PC-9 (cell line): ENCODE results near the gene CDKN2B-AS1. TPM values are rescaled to one million over a fixed set of nuclear protein-coding genes. Genes with fewer than 3 reads are reported as not detected.

ENCODE experiments used
- BruUV-seq: library from RNA; stranded (reverse); fragments of 400-500 nt; replicated peaks from 2 replicates; lab custom pipeline; 2021; lab: Mats Ljungman, UMichigan
- CTCF ChIA-PET: fragments of 300-600 bp; sonication (Branson Sonifier 250); formaldehyde crosslinking; loops from one replicate; lab custom pipeline; 2022; ENCODE audit warnings: antibody characterized with exemption; lab: Charles Lee
- POLR2A ChIA-PET: fragments of 300-600 bp; sonication (Branson Sonifier 250); formaldehyde crosslinking; loops from one replicate; lab custom pipeline; 2022; ENCODE audit warnings: antibody characterized with exemption; ENCODE audit not compliant: unreplicated experiment; lab: Charles Lee
- DNase-seq, 2 experiments: peaks; one replicate each; pipeline versions ENCODE4 v3.0.0 to v3.0.0-alpha.2; 2015 to 2022; ENCODE audit warnings: mixed read lengths in 1 of 2
- H2AFZ ChIP-seq: fragments of 200-600 bp; sonication (generic); 2 replicates; pipeline ENCODE4 v1.8.1; 2017; ENCODE audit warnings: antibody characterized with exemption
- H3F3A ChIP-seq: fragments of 200-600 bp; sonication (generic); 2 replicates; pipeline ENCODE4 v1.8.1; 2017; ENCODE audit warnings: antibody characterized with exemption, mild to moderate bottlenecking, low read depth; ENCODE audit not compliant: insufficient read depth
- H3K27ac ChIP-seq: fragments of 200-600 bp; sonication (generic); 2 replicates; pipeline ENCODE4 v1.6.1; 2016; ENCODE audit warnings: mixed run types
- H3K27me3 ChIP-seq: fragments of 200-600 bp; sonication (generic); 2 replicates; pipeline ENCODE4 v1.6.1; 2016; ENCODE audit warnings: low read depth, mixed run types; ENCODE audit not compliant: insufficient read depth
- H3K36me3 ChIP-seq: fragments of 200-600 bp; sonication (generic); 2 replicates; pipeline ENCODE4 v1.6.1; 2016; ENCODE audit warnings: low read depth, mixed run types
- H3K4me1 ChIP-seq: fragments of 200-600 bp; sonication (generic); replicated peaks from 2 replicates; pipeline ENCODE4 v1.6.1; 2016; ENCODE audit warnings: mixed run types; ENCODE audit not compliant: insufficient read depth
- H3K4me2 ChIP-seq: fragments of 200-600 bp; sonication (generic); 2 replicates; pipeline ENCODE4 v1.6.1; 2017; ENCODE audit warnings: mixed run types
- H3K4me3 ChIP-seq: fragments of 200-600 bp; sonication (generic); 2 replicates; pipeline ENCODE4 v1.6.1; 2016; ENCODE audit warnings: mixed run types
- H3K79me2 ChIP-seq: fragments of 200-600 bp; sonication (generic); 2 replicates; pipeline ENCODE4 v1.6.1; 2017; ENCODE audit warnings: low read depth, mixed run types
- H3K9me2 ChIP-seq: fragments of 200-600 bp; sonication (generic); 2 replicates; pipeline ENCODE4 v1.8.1; 2017; ENCODE audit warnings: mild to moderate bottlenecking; ENCODE audit not compliant: insufficient read depth
- H3K9me3 ChIP-seq: fragments of 200-600 bp; sonication (generic); 2 replicates; pipeline ENCODE4 v1.8.1; 2016; ENCODE audit warnings: low read depth; ENCODE audit not compliant: insufficient read depth
- H4K20me1 ChIP-seq: fragments of 200-600 bp; sonication (generic); 2 replicates; pipeline ENCODE4 v1.8.1; 2017; ENCODE audit not compliant: insufficient read depth
- CTCF ChIP-seq: fragments of 200-600 bp; sonication (generic); conservative IDR thresholded peaks from 2 replicates; pipeline ENCODE4 v1.6.1; 2017; ENCODE audit warnings: mixed run types, antibody characterized with exemption, mild to moderate bottlenecking, moderate library complexity
- EZH2 ChIP-seq: fragments of 200-600 bp; sonication (generic); IDR thresholded peaks from 2 replicates; pipeline ENCODE4 v1.8.0; 2017; ENCODE audit warnings: antibody characterized with exemption, low read depth
- intact Hi-C: fragments of 100-400 bp; cut with micrococcal nuclease; formaldehyde crosslinking; loops from one replicate; pipeline ENCODE4 v1.10.0; 2022; ENCODE audit not compliant: unreplicated experiment
- total RNA-seq: library from RNA; stranded (reverse); gene quantifications from 2 replicates; pipeline ENCODE4 v1.2.3, GENCODE V29; 2021

The CDKN2B-AS1 gene
- total RNA-seq, 1 experiment from 2014 or later = 11.6 TPM

- Histone ChIP-seq H3K27ac (peak overlapping the region; percentile 74), H3K36me3 (peaks cover 5% of the 10 kb centered on the region), H2AFZ (no peak overlapping the region), H3K4me1 (peaks cover 15% of the 10 kb centered on the region), H3K79me2 (no peaks in the 10 kb centered on the region), H4K20me1 (no peaks in the 10 kb centered on the region), H3F3A (peaks cover 5% of the 10 kb centered on the region; the same call in 1 of the 2 replicates), H3K4me3 (no peak overlapping the region), H3K4me2 (no peak overlapping the region), H3K9me2 (no peaks in the 10 kb centered on the region), H3K9me3 (0 out of 2 replicates have a peak, but pooled peaks cover 4% of the 10 kb centered on the region), H3K27me3 (no peaks in the 10 kb centered on the region)
- no peak for DNase-seq
- no TSS peak for BruUV-seq
- ChIA-PET POLR2A (interaction anchor here (0.6 kb wide), 1 partner anchor 175 kb away, joined by 5 read pairs; no protein-coding TSS in a partner anchor), CTCF (no interaction called here)
- TF ChIP-seq CTCF (no peak), EZH2 (no peak)
- intact Hi-C loops = no loop called here
Measured at GRCh38 chr9:22029231-22029630, 34.6 kb downstream of the CDKN2B-AS1 start.

GRCh38 chr9:22030101-22030598, 35.6 kb downstream of the CDKN2B-AS1 start:
- H3K9me2 ChIP-seq = no peaks in the 10 kb centered on the region
- H3F3A ChIP-seq = peaks cover 5% of the 10 kb centered on the region; the same call in 1 of the 2 replicates
- peak overlapping the region; percentile 51 for H3K4me2 ChIP-seq
- intact Hi-C loops = no loop called here
- ChIA-PET CTCF (interaction anchor here (0.6 kb wide), 1 partner anchor 209 kb away, joined by 3 read pairs; no protein-coding TSS in a partner anchor), POLR2A (interaction anchor here (0.6 kb wide), 1 partner anchor 89 kb away, joined by 3 read pairs; no protein-coding TSS in a partner anchor)
- no peak overlapping the region for H2AFZ ChIP-seq
- H3K27ac ChIP-seq = peak overlapping the region; percentile 74
- BruUV-seq = no TSS peak
- peaks cover 15% of the 10 kb centered on the region for H3K4me1 ChIP-seq
- peaks cover 5% of the 10 kb centered on the region for H3K36me3 ChIP-seq
- H3K9me3 ChIP-seq = 0 out of 2 replicates have a peak, but pooled peaks cover 4% of the 10 kb centered on the region
- no peak for TF ChIP-seq EZH2
- H3K79me2 ChIP-seq = no peaks in the 10 kb centered on the region
- peak; percentile 3 to 81 for DNase-seq
- no peaks in the 10 kb centered on the region for H4K20me1 ChIP-seq
- H3K27me3 ChIP-seq = no peaks in the 10 kb centered on the region
- H3K4me3 ChIP-seq = 0 out of 2 replicates have a peak overlapping the region, but pooled peaks have one; percentile 11

DNA sequence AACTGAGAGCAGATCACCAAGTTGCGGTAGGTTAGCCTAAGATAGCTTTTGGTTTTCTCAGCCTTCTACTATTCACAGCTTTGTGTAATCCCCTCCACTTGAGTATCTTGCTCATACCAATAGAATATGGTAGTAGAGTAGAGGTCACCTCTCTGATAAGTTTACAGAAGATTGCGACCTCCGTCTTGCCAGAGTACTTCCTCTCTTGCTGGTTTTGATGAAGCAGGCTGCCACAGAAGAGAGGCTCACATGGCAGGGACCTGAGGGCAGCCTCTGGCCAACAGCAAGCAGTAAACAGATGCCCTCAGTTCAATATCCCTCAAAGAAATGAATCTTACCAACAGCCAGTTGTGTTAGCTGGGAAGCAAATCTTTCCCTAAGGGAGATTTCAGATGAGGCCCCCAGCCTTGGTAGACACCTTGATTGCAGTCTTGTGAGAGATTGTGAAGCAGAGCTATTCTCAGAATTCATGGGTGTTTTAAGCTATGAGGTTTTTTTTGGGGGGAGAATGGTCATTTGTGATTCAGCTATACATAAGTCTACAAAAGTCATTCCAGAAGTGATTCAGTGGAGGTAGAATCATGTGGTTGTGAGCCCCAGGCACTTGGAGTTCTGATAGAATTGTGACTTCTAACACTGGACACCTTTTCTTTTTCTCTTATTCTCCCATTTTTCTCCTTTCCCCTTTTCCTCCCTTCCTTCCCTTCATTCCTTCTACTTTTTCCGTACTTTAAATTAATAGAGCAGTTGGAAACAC, 37.2 kb downstream of the CDKN2B-AS1 start:
- POLR2A ChIA-PET = no interaction called here
- no peak overlapping the region for H3K27ac ChIP-seq

More for the DNA sequence above, 37.2 kb downstream of the CDKN2B-AS1 start:
- DNase-seq = no peak
- peaks cover 5% of the 10 kb centered on the region; the same call in 1 of the 2 replicates for H3F3A ChIP-seq
- peaks cover 5% of the 10 kb centered on the region for H3K36me3 ChIP-seq
- peaks cover 15% of the 10 kb centered on the region for H3K4me1 ChIP-seq
- no peaks in the 10 kb centered on the region for H3K9me2 ChIP-seq
- no TSS peak for BruUV-seq
- intact Hi-C loops = no loop called here
- TF ChIP-seq EZH2 (no peak), CTCF (no peak)
- 0 out of 2 replicates have a peak, but pooled peaks cover 4% of the 10 kb centered on the region for H3K9me3 ChIP-seq
- no peaks in the 10 kb centered on the region for H3K79me2 ChIP-seq
- CTCF ChIA-PET = no interaction called here
- H3K4me3 ChIP-seq = no peak overlapping the region
- no peaks in the 10 kb centered on the region for H4K20me1 ChIP-seq
- H2AFZ ChIP-seq = no peak overlapping the region
- H3K4me2 ChIP-seq = no peak overlapping the region
- no peaks in the 10 kb centered on the region for H3K27me3 ChIP-seq
